ENCODE data around the gene KRTCAP2.
"Not testable (repeated sequence)": the region's sequence is repeated elsewhere in the genome, so short reads cannot be mapped to it uniquely, and the experiment has no call there.

The KRTCAP2 gene

GRCh38 chr1:155181371-155182051 lies 8.4 kb upstream of the KRTCAP2 start:
- no peak for DNase-seq

GRCh38 chr1:155179112-155180031 lies 6.3 kb upstream of the KRTCAP2 start:
- DNase-seq, result no peak

- DNase-seq, result no peak
Observed at GRCh38 chr1:155178441-155179111, 5.5 kb upstream of the KRTCAP2 start.

DNA sequence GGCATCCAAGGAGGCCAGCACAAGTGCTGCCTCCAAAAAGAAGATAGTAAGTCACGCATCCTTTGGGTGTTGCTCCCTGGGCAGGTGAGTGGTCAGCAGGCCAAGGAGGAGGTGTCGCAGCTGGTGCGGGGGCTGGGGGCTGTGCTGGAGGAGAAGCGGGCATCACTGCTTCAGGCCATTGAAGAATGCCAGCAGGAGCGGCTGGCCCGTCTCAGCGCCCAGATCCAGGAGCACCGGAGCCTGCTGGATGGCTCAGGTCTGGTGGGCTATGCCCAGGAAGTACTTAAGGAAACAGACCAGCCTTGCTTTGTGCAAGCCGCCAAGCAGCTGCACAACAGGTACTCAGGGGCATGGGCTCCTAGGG lies 4.8 kb upstream of the KRTCAP2 start:
- no peak for DNase-seq

DNA sequence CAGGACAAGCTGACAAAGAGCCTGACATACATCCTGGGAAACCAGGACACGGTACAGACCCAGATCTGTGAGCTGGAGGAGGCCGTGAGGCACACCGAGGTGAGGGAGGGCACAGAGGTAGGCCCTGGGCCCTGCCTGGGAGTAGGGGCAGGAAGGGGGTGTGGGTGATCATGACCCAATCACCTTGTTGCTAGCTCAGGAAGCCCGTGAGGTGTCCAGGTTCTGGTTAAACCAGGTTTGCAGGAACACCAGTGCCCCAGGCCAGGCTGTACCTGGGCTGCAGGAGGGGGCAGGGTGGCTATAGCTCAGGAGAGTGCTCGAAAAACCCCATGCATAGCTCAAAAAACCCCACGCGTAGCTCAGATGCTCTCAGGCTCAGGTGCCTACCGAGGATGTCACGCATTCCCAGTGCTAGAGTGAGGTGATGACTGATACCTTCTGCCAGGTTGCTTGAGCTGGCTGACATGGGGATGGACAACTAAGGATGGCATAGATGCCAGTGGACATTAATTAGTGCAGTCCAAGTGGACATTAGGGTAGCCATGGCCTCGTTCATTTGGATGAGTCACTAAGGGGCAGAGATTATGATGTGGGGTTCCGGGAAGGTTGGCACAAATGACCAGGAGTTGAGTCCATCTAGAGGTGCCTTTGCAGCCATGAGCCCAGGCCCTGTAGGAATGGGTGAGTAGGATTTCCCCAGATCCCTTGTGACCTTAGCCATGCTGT lies 4.3 kb upstream of the KRTCAP2 start:
- no peak for DNase-seq

DNA sequence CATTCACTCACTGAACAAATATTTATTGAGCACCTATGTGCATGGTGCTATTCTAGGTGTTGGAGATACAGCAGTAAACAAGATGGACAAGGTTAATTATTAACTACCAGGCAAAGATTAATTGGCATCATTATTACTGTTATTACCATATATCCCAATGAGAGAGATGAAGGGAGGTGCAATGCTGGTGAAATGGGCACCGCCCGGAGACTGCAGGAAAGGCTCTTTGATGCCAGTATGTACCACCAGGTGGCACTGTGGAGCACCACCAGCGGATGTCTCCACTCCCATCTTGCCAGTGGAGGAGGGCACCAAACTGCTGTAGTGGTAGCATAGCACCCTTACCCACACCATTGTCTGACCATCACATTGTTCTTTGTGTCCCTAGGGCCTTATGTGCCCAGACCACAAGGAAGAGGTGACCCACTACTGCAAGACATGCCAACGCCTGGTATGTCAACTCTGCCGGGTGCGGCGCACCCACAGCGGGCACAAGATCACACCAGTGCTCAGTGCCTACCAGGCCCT lies 3.5 kb upstream of the KRTCAP2 start:
- peak; percentile 68 for DNase-seq

- no peak for DNase-seq
Observed at GRCh38 chr1:155175927-155176371, 2.8 kb upstream of the KRTCAP2 start.

DNA sequence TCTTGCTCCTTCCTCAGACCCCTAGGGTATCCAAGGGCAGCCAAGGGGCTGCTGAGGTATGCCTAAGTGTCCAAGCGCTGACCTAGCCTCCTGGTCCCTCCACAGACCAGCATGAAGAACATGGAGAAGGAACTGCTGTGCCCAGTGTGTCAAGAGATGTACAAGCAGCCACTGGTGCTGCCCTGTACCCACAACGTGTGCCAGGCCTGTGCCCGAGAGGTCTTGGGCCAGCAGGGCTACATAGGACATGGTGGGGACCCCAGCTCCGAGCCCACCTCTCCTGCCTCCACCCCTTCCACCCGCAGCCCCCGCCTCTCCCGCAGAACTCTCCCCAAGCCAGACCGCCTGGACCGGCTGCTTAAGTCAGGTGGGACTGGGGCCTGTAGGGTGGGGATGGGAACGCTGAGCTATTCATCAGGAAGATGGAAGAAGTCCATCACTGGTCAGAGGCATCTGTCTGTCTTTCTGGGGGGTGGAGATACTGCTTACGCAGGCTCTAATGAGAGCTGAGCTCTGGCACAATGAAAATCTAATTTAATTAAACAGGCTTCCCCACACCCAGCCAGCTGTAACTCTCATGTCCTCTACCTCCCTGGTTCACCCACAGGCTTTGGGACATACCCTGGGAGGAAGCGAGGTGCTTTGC lies 2.3 kb upstream of the KRTCAP2 start:
- no peak for DNase-seq

GRCh38 chr1:155174324-155175280 lies 1.5 kb upstream of the KRTCAP2 start:
- no peak for DNase-seq

- DNase-seq, result no peak
Observed at GRCh38 chr1:155173478-155174323, 597 bp upstream of the KRTCAP2 start, which contains the start of gene TRIM46. TSS of gene TRIM46 (plus strand) at chr1:155173849. CDS start at chr1:155173967, 118 bp downstream.

GRCh38 chr1:155171836-155172731 lies 1.0 kb downstream of the KRTCAP2 start:
- no peak for DNase-seq

- no peak for DNase-seq
Observed at GRCh38 chr1:155170806-155171205, 2.3 kb downstream of the KRTCAP2 start.

- DNase-seq, result no peak
Observed at GRCh38 chr1:155170101-155170785, 2.9 kb downstream of the KRTCAP2 start.

GRCh38 chr1:155169541-155169940 lies 3.6 kb downstream of the KRTCAP2 start:
- DNase-seq, result no peak

DNA sequence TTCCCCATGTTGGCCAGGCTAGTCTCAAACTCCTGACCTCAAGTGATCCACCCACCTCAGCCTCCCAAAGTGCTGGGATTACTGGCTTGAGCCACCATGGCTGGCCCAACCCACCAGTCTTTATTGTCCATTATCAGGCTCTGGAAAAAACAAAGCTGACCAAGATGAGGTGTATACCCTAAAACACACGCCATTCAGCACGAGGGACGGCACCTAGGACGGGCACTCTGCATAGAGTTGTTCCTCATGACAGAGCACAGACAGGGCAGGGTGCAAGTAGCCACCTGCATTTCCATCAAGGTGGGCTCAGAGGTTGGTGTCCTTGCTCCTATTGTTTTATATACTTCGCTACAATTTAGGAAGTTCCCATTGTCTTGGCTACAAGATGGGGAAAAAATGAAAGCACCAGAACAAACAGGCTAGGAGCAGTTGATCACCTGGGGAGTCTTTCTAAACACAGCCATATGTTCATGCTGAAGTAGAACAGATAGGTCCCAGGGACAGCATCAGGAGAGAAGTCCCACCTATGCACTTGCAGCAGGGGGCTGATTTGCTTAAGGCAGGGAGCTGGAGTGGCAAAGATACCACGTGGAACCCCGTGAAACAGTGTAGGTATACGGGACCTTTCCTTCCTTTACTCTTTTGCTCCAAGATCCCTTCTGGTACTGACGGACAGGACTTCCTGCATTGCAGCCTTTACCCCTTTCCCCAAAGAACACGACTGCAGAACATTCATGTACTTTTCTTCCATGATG lies 4.5 kb downstream of the KRTCAP2 start:
- DNase-seq, result no peak

GRCh38 chr1:155168105-155168445 lies 5.0 kb downstream of the KRTCAP2 start:
- not testable (repeated sequence) for DNase-seq
